Measurements from ENCODE around the gene DLGAP3.

DNA sequence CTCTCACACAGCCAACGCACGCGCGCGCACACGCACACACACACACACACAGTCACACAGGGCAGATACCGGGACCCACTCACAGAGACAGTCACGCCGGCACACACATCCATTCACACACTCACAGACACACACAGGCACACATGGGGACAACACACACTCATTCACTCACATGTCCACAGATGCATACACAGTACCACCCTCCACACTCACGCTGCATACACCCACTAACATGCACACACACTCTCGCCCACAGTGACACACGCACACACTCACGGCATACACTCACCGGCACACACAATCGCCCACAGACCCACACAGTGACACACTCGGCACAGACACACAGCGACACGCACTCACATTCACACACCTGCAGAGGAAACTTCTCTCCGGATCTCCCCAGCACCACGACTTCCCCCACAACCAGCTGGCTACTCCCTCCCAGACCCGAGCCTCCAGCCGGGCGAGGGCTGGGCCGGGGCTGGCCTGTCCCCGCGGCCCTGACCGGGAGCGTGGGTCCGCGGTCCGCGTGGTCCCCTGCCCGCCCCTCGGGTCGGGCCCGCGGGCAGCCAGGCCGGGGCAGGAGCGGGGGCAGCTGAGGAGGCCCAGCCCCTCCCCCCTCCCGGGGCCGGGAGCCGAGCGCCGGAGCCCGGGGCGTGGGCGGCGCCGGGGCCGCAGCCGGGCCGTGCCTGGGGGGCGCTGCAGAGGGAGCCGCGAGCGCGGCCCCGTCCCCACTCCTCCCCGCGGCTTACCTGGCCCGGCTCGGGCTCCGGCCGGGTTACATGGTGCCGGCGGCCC lies 552 bp downstream of the DLGAP3 start:
- TF ChIP-seq, protein P1, sequence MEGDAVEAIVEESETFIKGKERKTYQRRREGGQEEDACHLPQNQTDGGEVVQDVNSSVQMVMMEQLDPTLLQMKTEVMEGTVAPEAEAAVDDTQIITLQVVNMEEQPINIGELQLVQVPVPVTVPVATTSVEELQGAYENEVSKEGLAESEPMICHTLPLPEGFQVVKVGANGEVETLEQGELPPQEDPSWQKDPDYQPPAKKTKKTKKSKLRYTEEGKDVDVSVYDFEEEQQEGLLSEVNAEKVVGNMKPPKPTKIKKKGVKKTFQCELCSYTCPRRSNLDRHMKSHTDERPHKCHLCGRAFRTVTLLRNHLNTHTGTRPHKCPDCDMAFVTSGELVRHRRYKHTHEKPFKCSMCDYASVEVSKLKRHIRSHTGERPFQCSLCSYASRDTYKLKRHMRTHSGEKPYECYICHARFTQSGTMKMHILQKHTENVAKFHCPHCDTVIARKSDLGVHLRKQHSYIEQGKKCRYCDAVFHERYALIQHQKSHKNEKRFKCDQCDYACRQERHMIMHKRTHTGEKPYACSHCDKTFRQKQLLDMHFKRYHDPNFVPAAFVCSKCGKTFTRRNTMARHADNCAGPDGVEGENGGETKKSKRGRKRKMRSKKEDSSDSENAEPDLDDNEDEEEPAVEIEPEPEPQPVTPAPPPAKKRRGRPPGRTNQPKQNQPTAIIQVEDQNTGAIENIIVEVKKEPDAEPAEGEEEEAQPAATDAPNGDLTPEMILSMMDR (IDR thresholded peaks at IDR 0.05) = no peak
- no peak for TF ChIP-seq POLR2A (IDR thresholded peaks at IDR 0.05)
- no peak for TF ChIP-seq POLR2AphosphoS5 (IDR thresholded peaks at IDR 0.05; ENCODE audit: insufficient read depth in 1 of 2, low read depth in 1 of 2)
